Aorta (tissue), 5 donors: Measurements from ENCODE around the gene ERC1. TPM values are rescaled to one million over a fixed set of nuclear protein-coding genes. Genes with fewer than 3 reads are reported as not detected.

Source experiments
- ATAC-seq: fragments of 200-7000 bp; cut with Tn5 transposase; one replicate; pipeline ENCODE4 v1.9.1; 2022; ENCODE audit warnings: moderate library complexity; ENCODE audit not compliant: low FRiP score
- DNase-seq, 2 donors: peaks; one replicate each; pipeline ENCODE4 v3.0.0-alpha.2; 2020
- H3K27ac ChIP-seq, 2 donors: one replicate each; pipeline ENCODE4 v1.5.1; 2013; ENCODE audit warnings: low read length in 2 of 2, mild to moderate bottlenecking in 2 of 2, moderate library complexity in 2 of 2, control low read depth in 1 of 2, inconsistent platforms in 1 of 2, low read depth in 1 of 2
- H3K27me3 ChIP-seq, 2 donors: one replicate each; pipeline ENCODE4 v1.6.1; 2013; ENCODE audit warnings: control low read depth in 1 of 2, low read length in 1 of 2, mild to moderate bottlenecking in 1 of 2, moderate library complexity in 1 of 2; ENCODE audit not compliant: insufficient read depth in 2 of 2, control insufficient read depth in 1 of 2
- H3K36me3 ChIP-seq, 2 donors: one replicate each; pipeline ENCODE4 v1.6.1; 2013; ENCODE audit warnings: control low read depth in 1 of 2, low read length in 1 of 2, mild to moderate bottlenecking in 1 of 2; ENCODE audit not compliant: insufficient read depth in 2 of 2, control insufficient read depth in 1 of 2
- H3K4me1 ChIP-seq, 2 donors: one replicate each; pipeline ENCODE4 v1.6.1; 2013; ENCODE audit warnings: low read length in 2 of 2, control low read depth in 1 of 2, mild to moderate bottlenecking in 1 of 2, moderate library complexity in 1 of 2; ENCODE audit not compliant: insufficient read depth in 2 of 2, control insufficient read depth in 1 of 2
- H3K4me3 ChIP-seq, 2 donors: one replicate each; pipeline ENCODE4 v1.5.1; 2013; ENCODE audit warnings: low read length in 2 of 2, control low read depth in 1 of 2, mild to moderate bottlenecking in 1 of 2
- H3K9me3 ChIP-seq: one replicate; pipeline ENCODE4 v1.6.1; 2013; ENCODE audit warnings: mild to moderate bottlenecking, low read length; ENCODE audit not compliant: control insufficient read depth
- WGBS, 2 donors: extraction: QIAGEN DNeasy Blood & Tissue Kit; methylation state at CpG; one replicate each; pipeline ENCODE4 v1.1.7; 2013; 5-methylcytosine and 5-hydroxymethylcytosine counted together
- intact Hi-C, 2 donors: fragments of 100-400 bp; cut with DNase I; formaldehyde crosslinking; loops; one replicate each; pipeline versions ENCODE4 v1.14.2 to v1.15.0; 2022
- polyA plus RNA-seq, 2 donors: library from polyadenylated mRNA; stranded (reverse); fragments of 200-250 nt; gene quantifications; one replicate each; pipeline ENCODE4 v1.2.3, GENCODE V29; 2013
- total RNA-seq, 2 donors: library from RNA; stranded (reverse); fragmentation: NEBNext Ultra II Directional; extraction: Animal tissue kit (Norgen Biotek cat#: 25700); gene quantifications; one replicate each; pipeline ENCODE4 v1.2.1, GENCODE V29; 2021
- donor health status: healthy with polysubstance abuse.
- donor health status: Bipolar disorder and iron deficiency.
- donor health status: DM: no; HTN: no; CAD: no.
- donor health status: DM: no; HTN: no; CAD: no.
- donor health status: DM: yes; HTN: yes; CAD: no.

ERC1 gene
- total and polyA plus RNA-seq, 4 donors = 8.1 to 99.8 (median 45.3) TPM

DNA sequence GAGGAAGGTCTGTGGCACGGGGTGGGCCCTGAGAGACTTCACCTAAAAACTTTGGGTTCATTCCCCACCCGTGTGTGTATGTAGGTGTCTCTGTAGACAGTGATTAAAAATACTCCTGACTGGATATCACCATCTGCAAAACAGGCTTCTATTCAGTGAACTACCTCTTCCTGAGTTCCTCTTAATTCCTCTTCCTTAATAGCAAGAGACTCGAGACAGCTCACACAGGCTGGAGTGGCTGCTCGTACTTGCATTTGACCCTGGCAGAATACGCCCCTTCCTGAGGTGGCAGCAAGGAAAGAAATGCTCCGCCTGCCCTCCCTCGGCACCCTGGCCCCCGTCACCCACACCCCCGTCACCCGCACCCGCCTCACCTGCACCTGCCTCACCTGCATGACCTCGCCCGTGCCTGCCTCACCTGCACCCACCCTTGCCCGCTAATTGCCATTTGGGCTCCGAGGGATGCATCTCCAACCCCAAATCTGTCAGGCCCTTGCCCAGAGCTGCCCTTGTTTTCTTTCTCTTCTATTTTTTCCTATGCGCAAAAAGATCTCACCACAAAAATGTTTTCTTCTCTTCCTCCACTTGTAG lies 513.4 kb downstream of the ERC1 start:
- 90 to 95% methylated on average over 16 of the region's 16 CpGs for WGBS, 2 donors
- Histone ChIP-seq H3K9me3 (no peaks in the 10 kb centered on the region), H3K27me3 (no peaks in the 10 kb centered on the region), H3K36me3 (no peaks in the 10 kb centered on the region), H3K4me3 (no peak overlapping the region), H3K27ac (no peak overlapping the region), H3K4me1 (no peaks in the 10 kb centered on the region)
- no peak for DNase-seq
- intact Hi-C loops = no loop called here
- no peak for ATAC-seq

DNA sequence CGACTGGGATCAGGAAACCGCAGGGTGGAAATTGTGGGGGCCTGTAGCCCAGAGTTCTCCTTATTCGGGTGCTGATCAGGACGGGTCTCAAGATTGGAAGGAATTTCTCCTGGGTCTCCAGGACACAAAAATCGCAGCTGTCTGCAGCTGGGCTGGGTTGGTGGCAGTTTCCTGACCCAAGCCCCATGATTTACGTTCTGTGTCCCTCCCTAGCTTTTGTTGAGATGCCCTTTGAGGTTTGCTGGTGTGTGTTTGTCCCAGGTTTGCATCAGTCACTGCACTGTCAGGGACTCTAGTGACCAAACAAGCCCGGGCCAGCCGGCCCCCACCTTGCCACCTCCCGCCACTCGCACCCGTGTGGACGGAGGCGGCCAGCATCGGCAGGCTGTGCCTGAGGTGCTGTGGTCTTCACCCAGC lies 513.9 kb downstream of the ERC1 start:
- ATAC-seq (no peak), DNase-seq (no peak)
- H3K27ac ChIP-seq = no peak overlapping the region
- WGBS, 2 donors = 88 to 91% methylated on average over 14 of the region's 14 CpGs
- no peaks in the 10 kb centered on the region for H3K4me1 ChIP-seq
- no peaks in the 10 kb centered on the region for H3K36me3 ChIP-seq
- intact Hi-C loops = no loop called here
- H3K27me3 ChIP-seq = no peaks in the 10 kb centered on the region
- H3K9me3 ChIP-seq = no peaks in the 10 kb centered on the region
- H3K4me3 ChIP-seq = no peak overlapping the region

DNA sequence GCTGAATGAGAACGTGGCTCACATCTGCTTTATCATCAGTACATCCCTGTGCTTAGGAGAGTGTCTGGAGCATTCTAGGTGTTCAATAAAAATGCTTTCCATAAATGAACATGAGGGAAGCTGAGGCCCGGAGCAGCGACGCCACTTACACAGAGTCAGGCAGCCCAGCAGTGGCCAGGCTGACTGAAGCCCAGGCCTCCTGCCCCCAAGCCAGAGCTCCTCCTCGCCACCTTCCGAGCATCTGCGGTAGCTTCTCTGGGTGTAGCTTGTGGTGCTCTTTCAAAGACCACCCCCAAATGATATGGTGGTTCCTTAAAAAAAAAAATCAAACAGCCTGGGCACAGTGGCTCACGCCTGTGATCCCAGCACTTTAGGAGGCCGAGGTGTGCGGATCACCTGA lies 514.6 kb downstream of the ERC1 start:
- 97 to 98% methylated on average over 10 of the region's 10 CpGs for WGBS, 2 donors
- DNase-seq = no peak
- Histone ChIP-seq H3K4me3 (no peak overlapping the region), H3K27ac (no peak overlapping the region), H3K36me3 (no peaks in the 10 kb centered on the region), H3K27me3 (no peaks in the 10 kb centered on the region), H3K9me3 (no peaks in the 10 kb centered on the region), H3K4me1 (no peaks in the 10 kb centered on the region)
- ATAC-seq = no peak
- intact Hi-C loops = no loop called here

DNA sequence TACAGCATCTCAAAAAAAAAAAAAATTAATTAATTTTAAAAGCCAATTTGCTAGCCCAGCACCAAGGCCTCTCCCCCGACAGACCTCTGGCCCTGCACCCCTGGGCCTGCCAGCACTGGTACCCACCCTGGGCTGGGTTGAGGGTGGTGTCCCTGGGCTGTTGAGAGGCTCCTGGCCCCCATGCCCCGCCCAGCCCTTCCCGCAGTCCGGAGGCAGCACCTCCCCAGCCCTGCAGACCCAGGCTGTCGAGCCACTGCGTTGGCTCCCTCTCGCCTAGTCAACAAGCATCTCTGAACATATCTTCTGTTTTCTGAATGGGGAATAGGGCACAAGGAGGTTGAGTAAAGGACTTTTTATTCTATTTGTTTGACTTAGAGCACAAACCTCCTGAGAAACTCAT lies 516.3 kb downstream of the ERC1 start:
- intact Hi-C loops = no loop called here
- no peaks in the 10 kb centered on the region for H3K4me1 ChIP-seq
- no peaks in the 10 kb centered on the region for H3K27me3 ChIP-seq
- no peaks in the 10 kb centered on the region for H3K36me3 ChIP-seq
- no peak for ATAC-seq
- H3K9me3 ChIP-seq = no peaks in the 10 kb centered on the region
- no peak for DNase-seq
- WGBS, 2 donors = 95 to 97% methylated on average over 7 of the region's 7 CpGs
- no peak overlapping the region for H3K27ac ChIP-seq
- H3K4me3 ChIP-seq = no peak overlapping the region

DNA sequence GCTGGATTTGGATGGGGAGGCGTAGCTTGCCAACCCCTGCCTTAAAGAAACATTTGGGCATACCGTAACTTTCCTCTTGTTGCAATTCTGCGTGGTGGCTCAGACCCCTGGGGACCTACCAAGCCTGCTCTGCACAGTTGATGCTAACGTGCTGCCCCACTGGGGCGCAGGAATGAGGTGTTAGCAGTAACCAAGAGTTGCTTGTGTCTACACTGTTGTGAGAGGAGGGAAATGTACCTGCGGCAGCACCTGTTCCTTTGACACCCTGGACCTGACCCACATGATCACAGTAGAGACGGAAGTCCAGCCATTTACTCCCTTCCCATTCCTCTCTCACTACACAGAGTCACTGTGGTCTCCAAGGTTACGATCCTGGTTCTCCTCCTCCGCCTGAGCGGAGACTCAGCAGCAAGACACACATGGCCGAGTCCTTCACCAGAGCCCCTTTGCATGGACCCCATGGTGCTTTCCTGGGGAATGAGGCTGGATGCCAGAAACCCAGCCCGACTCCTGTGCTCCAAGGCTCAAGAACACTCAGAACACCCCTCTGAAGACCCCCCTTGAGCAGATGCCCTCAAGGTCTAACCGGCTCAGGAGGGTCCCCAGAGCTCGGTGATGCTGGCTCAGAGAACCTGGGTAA lies 518.5 kb downstream of the ERC1 start:
- intact Hi-C loops = no loop called here
- no peak overlapping the region for H3K27ac ChIP-seq
- DNase-seq (no peak), ATAC-seq (no peak)
- no peak overlapping the region for H3K4me3 ChIP-seq
- H3K9me3 ChIP-seq = no peaks in the 10 kb centered on the region
- no peaks in the 10 kb centered on the region for H3K27me3 ChIP-seq
- H3K36me3 ChIP-seq = no peaks in the 10 kb centered on the region
- no peaks in the 10 kb centered on the region for H3K4me1 ChIP-seq
- WGBS, 2 donors = 71 to 76% methylated on average over 14 of the region's 14 CpGs

DNA sequence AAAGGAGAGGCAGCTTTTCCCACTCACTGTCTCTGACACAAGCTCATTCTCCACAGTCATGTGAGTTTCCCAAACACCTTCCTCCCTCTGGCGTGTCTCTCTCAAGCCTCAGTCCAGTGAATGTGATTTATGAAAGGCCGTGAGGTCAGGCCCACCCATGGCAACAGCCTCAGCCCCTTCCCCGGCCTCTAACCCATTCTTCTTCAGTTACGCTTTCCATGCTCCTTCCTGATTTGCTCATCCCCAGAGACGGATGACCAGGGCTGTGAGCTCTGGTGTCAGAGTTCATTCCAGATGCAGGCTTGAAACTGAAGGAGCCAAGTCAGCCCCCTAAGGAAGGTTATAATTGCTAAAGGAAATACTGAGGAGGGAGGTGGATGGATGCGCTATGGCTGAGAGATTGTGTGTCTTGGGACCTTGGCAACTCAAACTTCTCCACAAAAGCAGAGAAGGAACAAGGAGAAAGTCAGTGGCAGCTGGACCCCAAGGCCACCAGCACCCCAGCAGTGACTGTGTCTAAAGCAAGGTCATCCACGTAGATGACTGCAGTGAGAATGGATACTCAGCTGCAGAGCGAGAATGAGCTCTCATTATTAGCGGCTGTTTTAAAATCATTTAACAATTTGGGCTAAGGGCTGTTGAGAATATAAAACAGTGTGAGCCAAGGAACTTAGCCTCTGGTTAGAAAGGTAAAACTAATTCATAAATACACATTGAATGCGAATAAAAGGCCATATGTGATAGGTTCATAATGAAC lies 519.2 kb downstream of the ERC1 start:
- intact Hi-C loops = no loop called here
- no peak for ATAC-seq

DNA sequence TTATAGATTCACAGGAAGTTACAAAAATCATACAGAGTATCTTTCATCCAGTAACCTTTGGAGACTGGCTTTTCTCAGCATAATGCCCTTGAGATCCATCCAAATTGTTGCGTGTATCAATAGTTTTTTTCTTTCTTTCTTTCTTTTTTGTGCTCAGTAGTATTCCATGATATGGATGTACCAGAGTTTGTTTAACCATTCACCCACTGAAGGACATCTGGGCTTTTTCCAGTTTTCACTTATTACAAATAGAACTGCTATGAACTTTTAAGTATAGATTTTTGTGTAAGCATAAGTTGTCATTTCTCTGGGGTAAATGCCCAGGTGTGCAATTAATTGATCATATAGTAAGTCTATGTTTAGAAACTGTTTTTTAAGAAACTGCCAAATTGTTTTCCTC lies 524.0 kb downstream of the ERC1 start:
- 94 to 97% methylated on average over 1 of the region's 1 CpG for WGBS, 2 donors
- no peak overlapping the region for H3K27ac ChIP-seq
- intact Hi-C loops = no loop called here
- DNase-seq (no peak), ATAC-seq (no peak)
- no peaks in the 10 kb centered on the region for H3K36me3 ChIP-seq
- H3K4me3 ChIP-seq = no peak overlapping the region
- no peaks in the 10 kb centered on the region for H3K27me3 ChIP-seq
- H3K4me1 ChIP-seq = no peaks in the 10 kb centered on the region
- no peaks in the 10 kb centered on the region for H3K9me3 ChIP-seq

More for the DNA sequence above, 519.2 kb downstream of the ERC1 start:
- Histone ChIP-seq H3K4me3 (no peak overlapping the region), H3K9me3 (no peaks in the 10 kb centered on the region), H3K4me1 (no peaks in the 10 kb centered on the region), H3K36me3 (no peaks in the 10 kb centered on the region), H3K27me3 (no peaks in the 10 kb centered on the region), H3K27ac (no peak overlapping the region)
- WGBS, 2 donors = 85 to 86% methylated on average over 10 of the region's 10 CpGs
- no peak for DNase-seq

DNA sequence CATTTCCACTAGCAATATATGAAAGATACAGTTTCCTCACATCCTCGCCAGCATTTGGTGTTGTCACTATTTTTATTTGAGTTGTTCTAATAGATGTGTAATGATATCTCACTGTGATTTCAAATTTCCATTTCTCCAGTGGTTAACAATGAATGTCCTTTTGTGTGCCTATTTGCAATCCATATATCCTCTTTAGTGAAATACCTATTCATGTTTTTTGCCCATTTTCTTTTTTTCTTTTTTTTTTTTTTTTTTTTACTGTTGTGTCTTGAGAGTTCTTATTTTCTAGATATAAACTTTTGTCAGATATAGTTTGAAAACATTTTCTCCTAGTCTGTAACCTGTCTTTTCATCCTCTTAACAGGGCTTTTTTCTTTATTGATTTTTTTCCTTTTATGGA lies 524.4 kb downstream of the ERC1 start:
- WGBS, 2 donors = 97 to 98% methylated on average over 1 of the region's 1 CpG
- Histone ChIP-seq H3K36me3 (no peaks in the 10 kb centered on the region), H3K9me3 (no peaks in the 10 kb centered on the region), H3K4me3 (no peak overlapping the region), H3K27ac (no peak overlapping the region), H3K4me1 (no peaks in the 10 kb centered on the region), H3K27me3 (no peaks in the 10 kb centered on the region)
- no peak for ATAC-seq
- intact Hi-C loops = no loop called here
- no peak for DNase-seq

DNA sequence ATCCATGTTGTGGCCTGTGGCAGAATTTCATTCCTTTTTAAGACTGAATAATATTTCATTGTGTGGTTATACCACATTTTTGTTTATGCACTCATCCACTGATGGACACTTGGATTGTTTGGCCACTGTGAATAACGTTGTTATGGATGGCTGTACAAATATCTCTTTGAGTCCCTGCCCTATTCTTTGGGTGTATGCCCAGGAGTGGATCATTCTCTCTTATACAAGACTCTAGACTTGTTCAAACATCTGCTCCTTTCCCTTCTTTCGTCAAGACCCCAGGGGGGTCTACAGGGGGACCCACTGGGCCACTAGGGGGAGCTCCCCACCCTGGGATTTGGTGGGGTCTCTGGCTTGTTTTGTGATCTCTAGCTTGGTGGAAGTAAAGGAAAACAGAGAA lies 526.0 kb downstream of the ERC1 start:
- ATAC-seq (no peak), DNase-seq (no peak)
- Histone ChIP-seq H3K4me1 (no peaks in the 10 kb centered on the region), H3K36me3 (no peaks in the 10 kb centered on the region), H3K27ac (no peak overlapping the region), H3K27me3 (no peaks in the 10 kb centered on the region), H3K9me3 (no peaks in the 10 kb centered on the region), H3K4me3 (no peak overlapping the region)
- 43 to 52% methylated on average over 2 of the region's 2 CpGs for WGBS, 2 donors
- intact Hi-C loops = no loop called here
